Measurements from ENCODE around the gene ASPRV1. TPM values are rescaled to one million over a fixed set of nuclear protein-coding genes. Genes with fewer than 3 reads are reported as not detected.

ASPRV1 gene
- total RNA-seq, 2 donors from 2014 or later, result 2.6 to 10.3 TPM

DNA sequence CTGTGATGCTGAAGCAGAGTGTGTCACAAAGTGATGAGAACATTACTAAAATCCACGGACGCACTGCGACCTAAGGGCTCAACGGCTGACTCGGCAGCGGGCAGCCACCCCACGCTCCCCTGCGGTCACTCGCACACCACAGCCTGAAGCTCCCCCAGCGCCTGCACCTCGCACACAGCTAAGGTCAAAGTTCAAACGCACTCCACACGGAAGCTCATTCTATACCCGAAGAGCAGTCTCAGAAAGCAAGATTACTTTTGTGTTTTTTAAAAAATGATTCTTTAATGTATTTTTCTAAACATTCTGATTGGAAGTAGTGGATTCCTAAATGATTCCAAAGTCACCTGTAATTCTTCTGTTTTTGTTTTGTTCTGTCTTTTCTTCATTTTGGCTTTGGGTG, 21.7 kb downstream of the ASPRV1 start:
- peaks cover 0 to 3% of the 10 kb centered on the region in 2 donors for H3K36me3 ChIP-seq
- no peak for DNase-seq (ENCODE audit: low spot score)
- H3K27me3 ChIP-seq (replicated peaks; ENCODE audit: insufficient read depth), result no peaks in the 10 kb centered on the region
- intact Hi-C loops (cut with DNase I), result no loop called here
- TF ChIP-seq POLR2A (IDR thresholded peaks at IDR 0.05), result no peak
- TF ChIP-seq POLR2AphosphoS5 (IDR thresholded peaks at IDR 0.05), result no peak
- TF ChIP-seq, protein P1, sequence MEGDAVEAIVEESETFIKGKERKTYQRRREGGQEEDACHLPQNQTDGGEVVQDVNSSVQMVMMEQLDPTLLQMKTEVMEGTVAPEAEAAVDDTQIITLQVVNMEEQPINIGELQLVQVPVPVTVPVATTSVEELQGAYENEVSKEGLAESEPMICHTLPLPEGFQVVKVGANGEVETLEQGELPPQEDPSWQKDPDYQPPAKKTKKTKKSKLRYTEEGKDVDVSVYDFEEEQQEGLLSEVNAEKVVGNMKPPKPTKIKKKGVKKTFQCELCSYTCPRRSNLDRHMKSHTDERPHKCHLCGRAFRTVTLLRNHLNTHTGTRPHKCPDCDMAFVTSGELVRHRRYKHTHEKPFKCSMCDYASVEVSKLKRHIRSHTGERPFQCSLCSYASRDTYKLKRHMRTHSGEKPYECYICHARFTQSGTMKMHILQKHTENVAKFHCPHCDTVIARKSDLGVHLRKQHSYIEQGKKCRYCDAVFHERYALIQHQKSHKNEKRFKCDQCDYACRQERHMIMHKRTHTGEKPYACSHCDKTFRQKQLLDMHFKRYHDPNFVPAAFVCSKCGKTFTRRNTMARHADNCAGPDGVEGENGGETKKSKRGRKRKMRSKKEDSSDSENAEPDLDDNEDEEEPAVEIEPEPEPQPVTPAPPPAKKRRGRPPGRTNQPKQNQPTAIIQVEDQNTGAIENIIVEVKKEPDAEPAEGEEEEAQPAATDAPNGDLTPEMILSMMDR (IDR thresholded peaks at IDR 0.05), result no peak
- H3K27ac ChIP-seq, result no peak overlapping the region
- WGBS, result 81% methylated on average over 14 of the region's 14 CpGs
- no peak overlapping the region for H3K4me3 ChIP-seq
- H3K4me1 ChIP-seq (replicated peaks), result no peaks in the 10 kb centered on the region
- no peaks in the 10 kb centered on the region for H3K9me3 ChIP-seq

DNA sequence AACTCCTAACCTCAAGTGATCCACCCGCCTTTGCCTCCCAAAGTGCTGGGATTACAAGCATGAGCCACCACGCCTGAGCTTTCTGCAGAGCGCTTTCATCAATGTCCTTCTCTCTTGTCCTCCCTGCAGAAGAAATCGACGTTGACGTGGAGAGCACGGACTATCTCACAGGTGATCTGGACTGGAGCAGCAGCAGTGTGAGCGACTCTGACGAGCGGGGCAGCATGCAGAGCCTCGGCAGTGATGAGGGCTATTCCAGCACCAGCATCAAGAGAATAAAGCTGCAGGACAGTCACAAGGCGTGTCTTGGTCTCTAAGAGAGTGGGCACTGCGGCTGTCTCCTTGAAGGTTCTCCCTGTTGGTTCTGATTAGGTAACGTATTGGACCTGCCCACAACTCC, 23.5 kb downstream of the ASPRV1 start:
- Histone ChIP-seq H3K4me3 (no peak overlapping the region), H3K4me1 (replicated peaks) (no peaks in the 10 kb centered on the region), H3K27me3 (replicated peaks; ENCODE audit: insufficient read depth) (no peaks in the 10 kb centered on the region), H3K27ac (no peak overlapping the region), H3K36me3 (peaks cover 0 to 3% of the 10 kb centered on the region in 2 donors), H3K9me3 (no peaks in the 10 kb centered on the region)
- no peak for TF ChIP-seq POLR2AphosphoS5 (IDR thresholded peaks at IDR 0.05)
- TF ChIP-seq, protein P1 (IDR thresholded peaks at IDR 0.05), result no peak
- no peak for TF ChIP-seq POLR2A (IDR thresholded peaks at IDR 0.05)
- DNase-seq (ENCODE audit: low spot score), result no peak
- WGBS, result 92% methylated on average over 14 of the region's 14 CpGs
- intact Hi-C loops (cut with DNase I), result no loop called here

DNA sequence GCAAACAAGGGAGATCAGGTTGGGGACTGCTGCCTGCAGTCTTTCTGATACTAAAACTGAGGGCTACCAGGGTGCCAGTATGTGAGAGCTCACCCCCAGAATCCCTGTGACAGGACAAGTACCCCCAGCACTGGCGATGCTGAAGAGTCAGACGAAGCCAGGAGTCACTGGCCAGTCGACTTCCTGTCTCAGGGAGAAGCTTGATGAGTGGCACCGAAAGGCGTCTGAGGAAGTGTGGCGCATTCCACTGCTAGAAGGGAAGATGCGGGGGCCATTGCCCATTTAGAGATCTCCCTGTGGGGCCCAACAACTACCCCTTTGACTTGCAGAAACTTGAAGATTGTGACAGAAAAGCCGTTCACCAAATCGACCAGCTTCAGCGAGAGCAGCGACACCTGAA, 24.5 kb downstream of the ASPRV1 start:
- no peak for DNase-seq (ENCODE audit: low spot score)
- Histone ChIP-seq H3K27me3 (replicated peaks; ENCODE audit: insufficient read depth) (no peaks in the 10 kb centered on the region), H3K36me3 (peaks cover 0 to 3% of the 10 kb centered on the region in 2 donors), H3K4me3 (no peak overlapping the region), H3K27ac (no peak overlapping the region), H3K9me3 (no peaks in the 10 kb centered on the region), H3K4me1 (replicated peaks) (no peaks in the 10 kb centered on the region)
- 81% methylated on average over 11 of the region's 11 CpGs for WGBS
- intact Hi-C loops (cut with DNase I), result no loop called here
- no peak for TF ChIP-seq POLR2A (IDR thresholded peaks at IDR 0.05)

- 96% methylated on average over 5 of the region's 5 CpGs for WGBS
- H3K4me3 ChIP-seq, result no peak overlapping the region
- peaks cover 0 to 3% of the 10 kb centered on the region in 2 donors for H3K36me3 ChIP-seq
- TF ChIP-seq POLR2AphosphoS5 (IDR thresholded peaks at IDR 0.05), result no peak
- TF ChIP-seq, protein P1 (IDR thresholded peaks at IDR 0.05), result no peak
- TF ChIP-seq POLR2A (IDR thresholded peaks at IDR 0.05), result no peak
- no peaks in the 10 kb centered on the region for H3K27me3 ChIP-seq (replicated peaks; ENCODE audit: insufficient read depth)
- DNase-seq (ENCODE audit: low spot score), result no peak
- no peak overlapping the region for H3K27ac ChIP-seq
- no peaks in the 10 kb centered on the region for H3K9me3 ChIP-seq
- H3K4me1 ChIP-seq (replicated peaks), result no peaks in the 10 kb centered on the region
- intact Hi-C loops (cut with DNase I), result no loop called here
Measured at GRCh38 chr2:69935011-69935410, 26.4 kb downstream of the ASPRV1 start.

DNA sequence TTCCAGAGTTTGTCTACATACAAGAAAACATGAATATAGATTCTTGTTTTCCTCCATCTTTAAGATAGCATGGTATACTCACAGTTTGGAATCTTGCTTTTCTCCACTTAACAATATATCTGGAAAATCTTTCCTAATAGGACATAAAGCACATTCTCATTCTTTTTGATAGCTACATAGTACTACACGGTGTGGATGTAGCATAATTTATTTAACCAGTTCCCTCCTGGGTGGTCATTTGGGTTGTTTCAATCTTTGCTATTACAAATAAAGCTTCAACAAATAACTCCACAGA, 26.9 kb downstream of the ASPRV1 start:
- 68% methylated on average over 1 of the region's 1 CpG for WGBS
- Histone ChIP-seq H3K4me3 (no peak overlapping the region), H3K9me3 (no peaks in the 10 kb centered on the region), H3K27ac (no peak overlapping the region), H3K27me3 (replicated peaks; ENCODE audit: insufficient read depth) (no peaks in the 10 kb centered on the region), H3K36me3 (peaks cover 0 to 3% of the 10 kb centered on the region in 2 donors), H3K4me1 (replicated peaks) (no peaks in the 10 kb centered on the region)
- intact Hi-C loops (cut with DNase I), result no loop called here
- no peak for DNase-seq (ENCODE audit: low spot score)
- TF ChIP-seq POLR2A (IDR thresholded peaks at IDR 0.05) (no peak), POLR2AphosphoS5 (IDR thresholded peaks at IDR 0.05) (no peak)
- TF ChIP-seq, protein P1 (IDR thresholded peaks at IDR 0.05), result no peak
